ENCODE measurements around the gene APH1B. TPM values are rescaled to one million over a fixed set of nuclear protein-coding genes. Genes with fewer than 3 reads are reported as not detected.
"Not testable (repeated sequence)": the region's sequence is repeated elsewhere in the genome, so short reads cannot be mapped to it uniquely, and the experiment has no call there.

The APH1B gene
- total RNA-seq, 1 donor from 2014 or later, result 6.2 TPM

GRCh38 chr15:63313825-63314224 is 36.4 kb downstream of the APH1B start:
- no peaks in the 10 kb centered on the region for H3K4me1 ChIP-seq
- no peaks in the 10 kb centered on the region for H3K9me3 ChIP-seq (replicated peaks)
- TF ChIP-seq, protein P1, sequence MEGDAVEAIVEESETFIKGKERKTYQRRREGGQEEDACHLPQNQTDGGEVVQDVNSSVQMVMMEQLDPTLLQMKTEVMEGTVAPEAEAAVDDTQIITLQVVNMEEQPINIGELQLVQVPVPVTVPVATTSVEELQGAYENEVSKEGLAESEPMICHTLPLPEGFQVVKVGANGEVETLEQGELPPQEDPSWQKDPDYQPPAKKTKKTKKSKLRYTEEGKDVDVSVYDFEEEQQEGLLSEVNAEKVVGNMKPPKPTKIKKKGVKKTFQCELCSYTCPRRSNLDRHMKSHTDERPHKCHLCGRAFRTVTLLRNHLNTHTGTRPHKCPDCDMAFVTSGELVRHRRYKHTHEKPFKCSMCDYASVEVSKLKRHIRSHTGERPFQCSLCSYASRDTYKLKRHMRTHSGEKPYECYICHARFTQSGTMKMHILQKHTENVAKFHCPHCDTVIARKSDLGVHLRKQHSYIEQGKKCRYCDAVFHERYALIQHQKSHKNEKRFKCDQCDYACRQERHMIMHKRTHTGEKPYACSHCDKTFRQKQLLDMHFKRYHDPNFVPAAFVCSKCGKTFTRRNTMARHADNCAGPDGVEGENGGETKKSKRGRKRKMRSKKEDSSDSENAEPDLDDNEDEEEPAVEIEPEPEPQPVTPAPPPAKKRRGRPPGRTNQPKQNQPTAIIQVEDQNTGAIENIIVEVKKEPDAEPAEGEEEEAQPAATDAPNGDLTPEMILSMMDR (IDR thresholded peaks at IDR 0.05; ENCODE audit: borderline replicate concordance), result no peak
- H3K36me3 ChIP-seq, result no peaks in the 10 kb centered on the region
- H3K4me3 ChIP-seq, result no peak overlapping the region
- no peak overlapping the region for H3K27ac ChIP-seq (replicated peaks)
- H3K27me3 ChIP-seq (ENCODE audit: low read depth), result no peaks in the 10 kb centered on the region
- DNase-seq, result no peak
- intact Hi-C loops (cut with micrococcal nuclease), result no loop called here

- Histone ChIP-seq H3K27me3 (ENCODE audit: low read depth) (no peaks in the 10 kb centered on the region), H3K9me3 (replicated peaks) (no peaks in the 10 kb centered on the region), H3K27ac (replicated peaks) (no peak overlapping the region), H3K4me1 (no peaks in the 10 kb centered on the region), H3K36me3 (no peaks in the 10 kb centered on the region), H3K4me3 (no peak overlapping the region)
- intact Hi-C loops (cut with micrococcal nuclease), result no loop called here
- TF ChIP-seq, protein P1 (IDR thresholded peaks at IDR 0.05; ENCODE audit: borderline replicate concordance), result no peak
- DNase-seq, result no peak
Measured at GRCh38 chr15:63314409-63314808, 37.0 kb downstream of the APH1B start.

GRCh38 chr15:63318344-63318743 is 40.9 kb downstream of the APH1B start:
- Histone ChIP-seq H3K27me3 (ENCODE audit: low read depth) (no peaks in the 10 kb centered on the region), H3K4me3 (no peak overlapping the region), H3K36me3 (no peaks in the 10 kb centered on the region), H3K4me1 (no peaks in the 10 kb centered on the region), H3K9me3 (replicated peaks) (no peaks in the 10 kb centered on the region), H3K27ac (replicated peaks) (no peak overlapping the region)
- DNase-seq, result no peak
- intact Hi-C loops (cut with micrococcal nuclease), result no loop called here
- TF ChIP-seq, protein P1 (IDR thresholded peaks at IDR 0.05; ENCODE audit: borderline replicate concordance), result no peak

GRCh38 chr15:63319065-63319464 is 41.7 kb downstream of the APH1B start:
- H3K36me3 ChIP-seq, result no peaks in the 10 kb centered on the region
- H3K4me3 ChIP-seq, result no peak overlapping the region
- intact Hi-C loops (cut with micrococcal nuclease), result no loop called here
- no peaks in the 10 kb centered on the region for H3K9me3 ChIP-seq (replicated peaks)
- no peaks in the 10 kb centered on the region for H3K4me1 ChIP-seq
- TF ChIP-seq, protein P1 (IDR thresholded peaks at IDR 0.05; ENCODE audit: borderline replicate concordance), result no peak
- H3K27ac ChIP-seq (replicated peaks), result no peak overlapping the region
- no peaks in the 10 kb centered on the region for H3K27me3 ChIP-seq (ENCODE audit: low read depth)
- no peak for DNase-seq

- DNase-seq, result not testable (repeated sequence)
Measured at GRCh38 chr15:63320446-63320845, 43.0 kb downstream of the APH1B start.

DNA sequence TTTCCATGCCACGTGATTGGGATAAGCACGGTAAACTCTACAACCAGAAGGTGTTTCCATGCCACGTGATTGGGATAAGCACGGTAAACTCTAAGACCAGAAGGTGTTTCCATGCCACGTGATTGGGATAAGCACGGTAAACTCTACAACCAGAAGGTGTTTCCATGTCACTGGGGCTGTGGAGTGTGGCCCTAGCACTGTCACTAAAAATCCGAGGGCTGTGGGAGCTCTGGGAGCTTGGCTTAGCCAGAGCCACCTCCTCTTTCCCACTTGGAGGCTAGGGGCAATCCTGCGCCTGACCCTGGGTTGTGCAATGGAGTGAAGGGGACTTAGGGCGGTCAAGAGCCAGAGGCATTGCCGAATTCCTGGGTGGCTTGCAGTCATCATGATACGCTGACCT is 43.6 kb downstream of the APH1B start:
- H3K9me3 ChIP-seq (replicated peaks); H3K36me3 ChIP-seq; H3K27me3 ChIP-seq (ENCODE audit: low read depth); H3K27ac ChIP-seq (replicated peaks); H3K4me3 ChIP-seq; H3K4me1 ChIP-seq; DNase-seq; intact Hi-C loops (cut with micrococcal nuclease): not testable (repeated sequence)

More at GRCh38 chr15:63320446-63320845, 43.0 kb downstream of the APH1B start:
- H3K36me3 ChIP-seq; H3K4me3 ChIP-seq; H3K9me3 ChIP-seq (replicated peaks); intact Hi-C loops (cut with micrococcal nuclease); H3K27ac ChIP-seq (replicated peaks); H3K27me3 ChIP-seq (ENCODE audit: low read depth); H3K4me1 ChIP-seq: not testable (repeated sequence)

DNA sequence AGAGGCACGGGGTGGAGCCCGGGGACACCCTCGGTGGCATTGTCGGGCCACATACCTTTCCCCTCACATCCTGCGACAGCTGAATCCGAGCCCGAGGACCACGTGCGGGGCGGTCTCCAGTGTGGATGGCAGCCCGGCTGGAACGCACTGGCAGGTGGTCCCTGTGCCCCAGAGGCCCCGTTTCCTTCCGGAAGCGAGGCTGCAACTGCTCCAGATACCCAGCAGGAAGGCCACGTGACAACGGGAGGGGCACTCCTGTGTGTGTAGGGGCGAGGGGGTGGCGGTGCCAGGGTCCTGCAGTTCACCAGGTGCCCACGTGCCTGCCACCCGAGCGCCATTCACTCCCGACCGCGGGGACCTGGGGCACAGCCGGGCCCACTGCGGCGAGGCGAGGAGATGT is 44.1 kb downstream of the APH1B start:
- no peak overlapping the region for H3K4me3 ChIP-seq
- TF ChIP-seq, protein P1 (IDR thresholded peaks at IDR 0.05; ENCODE audit: borderline replicate concordance), result no peak
- no peak for DNase-seq
- no peaks in the 10 kb centered on the region for H3K9me3 ChIP-seq (replicated peaks)
- H3K4me1 ChIP-seq, result no peaks in the 10 kb centered on the region
- intact Hi-C loops (cut with micrococcal nuclease), result no loop called here
- H3K36me3 ChIP-seq, result no peaks in the 10 kb centered on the region
- H3K27ac ChIP-seq (replicated peaks), result no peak overlapping the region
- no peaks in the 10 kb centered on the region for H3K27me3 ChIP-seq (ENCODE audit: low read depth)

Data from left ventricle myocardium inferior (tissue), 1 donor.